Type B pancreatic cell (in vitro differentiated cells): ENCODE results near the gene TMEM245. TPM values are rescaled to one million over a fixed set of nuclear protein-coding genes. Genes with fewer than 3 reads are reported as not detected.
"Not testable (repeated sequence)": the region's sequence is repeated elsewhere in the genome, so short reads cannot be mapped to it uniquely, and the experiment has no call there.

Source experiments
- DNase-seq: peaks from one replicate; pipeline ENCODE4 v3.0.0; 2021; ENCODE audit warnings: mixed read lengths; ENCODE audit not compliant: unreplicated experiment; ENCODE audit errors: extremely low spot score
- H3K27ac Mint-ChIP-seq: 2 replicates; pipeline ENCODE4 v1.8.0; 2021; ENCODE audit warnings: mild to moderate bottlenecking, mixed read lengths
- H3K27me3 Mint-ChIP-seq: 2 replicates; pipeline ENCODE4 v1.8.0; 2021; ENCODE audit warnings: mixed read lengths
- H3K36me3 Mint-ChIP-seq: 2 replicates; pipeline ENCODE4 v1.8.0; 2021; ENCODE audit warnings: mixed read lengths
- H3K4me1 Mint-ChIP-seq: one replicate; pipeline ENCODE4 v1.8.0; 2021; ENCODE audit warnings: mixed read lengths; ENCODE audit not compliant: unreplicated experiment
- H3K4me3 Mint-ChIP-seq: 2 replicates; pipeline ENCODE4 v1.8.0; 2021; ENCODE audit warnings: mild to moderate bottlenecking, mixed read lengths
- H3K9me3 Mint-ChIP-seq: 2 replicates; pipeline ENCODE4 v1.8.0; 2021; ENCODE audit warnings: mixed read lengths
- CTCF ChIP-seq: fragments of 200-600 bp; sonication (generic); conservative IDR thresholded peaks from 2 replicates; pipeline ENCODE4 v1.5.0; 2021; ENCODE audit warnings: antibody characterized with exemption, mild to moderate bottlenecking
- total RNA-seq: library from RNA; stranded (reverse); gene quantifications from 2 replicates; pipeline ENCODE4 v1.2.1, GENCODE V29; 2021; ENCODE audit warnings: low replicate concordance

Gene TMEM245
- total RNA-seq, 1 donor from 2014 or later = 44.4 TPM

GRCh38 chr9:109060191-109060590, 59.6 kb downstream of the TMEM245 start:
- peak overlapping the region; percentile 5 for H3K27ac Mint-ChIP-seq
- no peaks in the 10 kb centered on the region for H3K9me3 Mint-ChIP-seq
- no peaks in the 10 kb centered on the region for H3K27me3 Mint-ChIP-seq
- no peak overlapping the region for H3K4me3 Mint-ChIP-seq
- TF ChIP-seq CTCF = no peak
- no peak for DNase-seq
- peaks cover 32% of the 10 kb centered on the region for H3K36me3 Mint-ChIP-seq
- H3K4me1 Mint-ChIP-seq = no peaks in the 10 kb centered on the region

- peaks cover 45% of the 10 kb centered on the region for H3K36me3 Mint-ChIP-seq
- H3K27me3 Mint-ChIP-seq, H3K27ac Mint-ChIP-seq, H3K4me1 Mint-ChIP-seq, DNase-seq, H3K9me3 Mint-ChIP-seq, H3K4me3 Mint-ChIP-seq: not testable (repeated sequence)
Observed at GRCh38 chr9:109053121-109053520, 66.6 kb downstream of the TMEM245 start.

GRCh38 chr9:109052416-109052815, 67.3 kb downstream of the TMEM245 start:
- no peak for TF ChIP-seq CTCF
- H3K36me3 Mint-ChIP-seq = peaks cover 48% of the 10 kb centered on the region
- no peak for DNase-seq
- no peaks in the 10 kb centered on the region for H3K4me1 Mint-ChIP-seq
- no peak overlapping the region for H3K4me3 Mint-ChIP-seq
- H3K27me3 Mint-ChIP-seq = no peaks in the 10 kb centered on the region
- no peaks in the 10 kb centered on the region for H3K9me3 Mint-ChIP-seq
- no peak overlapping the region for H3K27ac Mint-ChIP-seq

DNA sequence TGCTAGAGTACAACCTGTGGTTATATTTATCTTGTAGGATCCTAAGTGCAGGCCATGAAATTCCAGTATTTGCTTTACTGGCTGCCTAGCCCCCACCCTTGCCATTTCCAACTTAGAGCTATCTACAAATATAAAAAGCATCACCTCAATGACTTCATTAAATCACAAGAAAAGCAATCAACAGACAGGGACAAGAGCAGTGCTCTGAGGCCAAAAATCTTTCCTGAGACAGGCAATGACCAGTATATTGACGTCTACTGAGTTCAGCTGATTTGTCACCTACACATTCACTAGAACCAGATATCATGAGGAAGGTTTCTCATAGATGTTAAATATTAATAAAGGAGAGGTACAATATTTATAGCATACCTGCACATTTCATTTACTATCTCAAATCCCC, 68.0 kb downstream of the TMEM245 start:
- Mint-ChIP-seq H3K27me3 (no peaks in the 10 kb centered on the region), H3K36me3 (peaks cover 45% of the 10 kb centered on the region), H3K27ac (no peak overlapping the region), H3K4me1 (no peaks in the 10 kb centered on the region), H3K4me3 (no peak overlapping the region), H3K9me3 (no peaks in the 10 kb centered on the region)
- DNase-seq = no peak
- TF ChIP-seq CTCF = no peak

- Mint-ChIP-seq H3K4me3 (no peak overlapping the region), H3K9me3 (no peaks in the 10 kb centered on the region)
Observed at GRCh38 chr9:109050444-109050843, 69.3 kb downstream of the TMEM245 start.

DNA sequence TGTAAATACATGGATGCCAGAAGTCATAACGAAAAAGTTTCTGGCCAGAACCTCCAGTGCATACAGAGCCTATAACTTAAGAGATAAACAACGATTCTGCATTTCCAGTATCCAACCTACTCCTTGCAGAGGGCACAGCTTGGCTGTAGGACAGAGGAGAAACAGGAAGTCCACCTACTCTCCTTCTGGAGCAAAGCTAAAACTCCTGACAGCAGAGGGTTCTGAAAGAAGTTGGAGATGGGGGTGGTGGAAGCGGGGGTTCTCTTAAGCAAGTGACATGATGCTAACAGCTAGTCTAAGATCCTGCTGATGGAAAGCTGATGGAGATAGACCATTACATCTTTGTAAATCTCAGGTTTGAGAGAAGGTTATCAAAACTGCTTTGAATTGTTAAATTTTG, 70.9 kb downstream of the TMEM245 start:
- no peak for TF ChIP-seq CTCF
- H3K36me3 Mint-ChIP-seq = peaks cover 46% of the 10 kb centered on the region
- DNase-seq = no peak
- peaks cover 4% of the 10 kb centered on the region for H3K9me3 Mint-ChIP-seq
- no peaks in the 10 kb centered on the region for H3K4me1 Mint-ChIP-seq
- no peak overlapping the region for H3K4me3 Mint-ChIP-seq
- H3K27ac Mint-ChIP-seq = no peak overlapping the region
- H3K27me3 Mint-ChIP-seq = no peaks in the 10 kb centered on the region

More at GRCh38 chr9:109050444-109050843, 69.3 kb downstream of the TMEM245 start:
- no peaks in the 10 kb centered on the region for H3K4me1 Mint-ChIP-seq
- no peak overlapping the region for H3K27ac Mint-ChIP-seq
- no peak for TF ChIP-seq CTCF
- H3K27me3 Mint-ChIP-seq = no peaks in the 10 kb centered on the region
- DNase-seq = no peak
- H3K36me3 Mint-ChIP-seq = peaks cover 46% of the 10 kb centered on the region
